HG02763 (cell line): ENCODE measurements around the gene NHLRC1.

ENCODE experiments used
- ATAC-seq: cut with Tn5 transposase; IDR thresholded peaks from one replicate; pipeline ENCODE4 v1.9.1; 2021; ENCODE audit warnings: mild to moderate bottlenecking, moderate library complexity; ENCODE audit not compliant: unreplicated experiment

NHLRC1 gene

DNA sequence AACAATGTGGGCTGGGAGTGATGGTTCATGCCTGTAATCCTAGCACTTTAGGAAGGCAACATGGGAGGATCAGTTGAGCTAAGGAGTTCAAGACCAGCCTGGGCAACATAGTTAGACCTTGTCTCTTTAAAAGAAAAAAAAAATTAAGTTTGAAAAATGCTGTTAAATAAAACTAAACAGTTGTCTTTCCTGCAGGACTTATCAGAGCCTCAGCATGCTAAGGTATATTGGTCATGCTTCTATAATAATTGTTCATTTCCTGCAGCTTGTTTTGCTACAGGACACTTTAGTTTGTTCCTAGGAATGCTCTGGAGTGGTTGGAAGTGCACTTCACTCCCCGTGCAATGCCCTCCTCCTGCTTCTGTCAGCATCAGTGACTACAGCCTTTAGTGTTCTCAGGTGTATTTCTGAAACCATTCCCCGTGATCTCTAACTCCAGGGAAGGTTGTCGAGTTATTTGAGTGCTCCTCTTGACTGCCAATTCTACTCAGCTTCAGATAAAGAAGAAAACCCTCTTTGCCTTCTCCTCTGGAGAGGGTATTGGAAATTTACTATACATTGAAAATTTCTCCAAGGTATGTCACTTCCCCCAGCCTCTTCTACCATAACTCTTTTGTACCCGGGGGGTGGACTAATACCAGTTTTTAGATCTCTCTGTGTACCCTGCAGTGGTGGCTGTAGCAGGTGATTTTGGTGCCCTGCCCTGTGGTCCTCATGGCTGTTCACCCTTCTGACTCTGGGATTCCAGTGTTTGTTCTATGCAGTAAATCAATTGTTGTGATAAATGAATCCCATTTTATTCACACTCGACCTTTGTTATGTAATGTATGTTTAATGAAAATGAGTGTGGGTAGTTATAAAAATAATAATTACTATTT lies 33.8 kb downstream of the NHLRC1 start:
- no peak for ATAC-seq

DNA sequence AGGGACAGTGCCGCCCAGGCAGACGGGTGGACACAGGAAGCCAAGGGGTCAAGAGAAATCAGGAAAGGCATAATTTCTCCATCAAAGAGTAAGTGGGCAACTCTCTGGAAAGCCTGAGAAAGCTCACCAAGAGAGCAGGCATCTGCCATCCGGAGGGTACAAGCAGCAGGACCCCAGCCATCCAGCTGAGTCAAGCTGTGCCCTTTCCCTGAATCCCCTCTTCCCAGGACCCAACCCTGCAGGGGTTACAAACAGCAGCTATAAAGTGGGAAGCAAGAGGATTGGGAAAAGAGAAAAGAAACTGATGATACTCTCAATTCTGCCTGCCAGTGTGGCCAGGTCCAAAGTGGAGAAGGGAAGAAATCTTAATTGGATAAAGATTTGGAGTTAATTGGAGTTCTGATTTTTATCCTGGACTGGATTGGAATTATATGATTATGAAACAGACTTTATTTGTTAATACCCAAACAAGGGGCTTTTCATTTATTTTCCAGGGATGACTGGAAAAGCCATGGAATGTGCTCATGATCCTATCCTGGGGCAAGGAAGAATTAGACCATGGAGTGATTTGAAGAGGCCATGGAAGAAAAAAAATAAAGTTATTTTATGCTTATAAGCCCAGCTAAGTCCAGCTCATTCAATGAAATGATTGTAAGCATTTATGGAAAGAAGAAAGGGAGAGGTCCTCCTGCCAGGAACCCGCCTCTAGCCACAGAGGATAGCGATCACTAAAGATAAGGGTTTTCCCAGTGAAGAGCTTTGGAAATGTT lies 34.9 kb downstream of the NHLRC1 start:
- no peak for ATAC-seq

DNA sequence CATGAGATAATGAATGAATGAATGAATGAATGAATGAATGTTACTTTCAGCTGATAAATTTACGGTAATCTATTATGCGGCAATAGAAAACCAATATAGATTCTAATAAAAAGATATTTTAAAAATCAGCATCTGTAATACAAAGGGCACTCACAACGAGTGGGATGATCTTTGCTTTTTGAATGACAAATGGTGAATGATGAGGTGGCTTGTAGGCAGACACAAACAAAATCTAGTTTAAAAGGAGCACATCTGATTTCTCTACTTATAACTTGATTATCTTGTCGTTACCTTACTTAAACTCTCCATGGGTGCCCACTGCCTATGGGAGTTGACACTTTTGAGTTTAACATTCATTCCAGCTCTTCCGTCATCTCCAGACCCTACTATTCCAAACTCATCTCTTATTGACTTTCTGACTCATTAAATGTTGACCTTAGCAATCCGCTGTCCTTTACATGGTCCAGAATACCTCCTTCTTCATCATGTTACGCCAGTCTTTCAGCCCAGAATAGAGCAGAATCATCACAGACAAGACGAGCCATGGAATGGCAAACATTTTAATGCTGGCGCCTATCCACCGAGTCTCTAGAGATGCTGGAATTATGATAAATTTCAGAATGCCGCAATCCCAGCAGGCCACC lies 41.3 kb downstream of the NHLRC1 start:
- ATAC-seq, result no peak

DNA sequence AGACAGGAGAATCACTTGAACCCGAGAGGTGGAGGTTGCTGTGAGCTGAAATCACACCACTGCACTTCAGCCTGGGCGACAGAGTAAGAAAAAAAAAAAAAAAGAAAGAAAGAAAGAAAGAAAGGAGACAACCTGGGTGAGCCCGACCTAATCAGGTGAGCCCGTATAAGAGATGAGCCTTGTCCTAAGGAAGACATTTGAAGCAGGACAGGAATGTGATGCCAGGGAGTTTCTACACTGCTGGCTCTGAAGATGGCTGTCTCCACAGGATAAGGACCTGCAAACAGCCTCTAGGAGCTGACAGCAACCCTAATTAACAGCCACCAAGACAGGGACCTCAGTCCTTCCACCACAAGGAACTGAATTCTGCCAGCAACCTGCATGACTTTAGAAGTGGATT lies 41.9 kb downstream of the NHLRC1 start:
- no peak for ATAC-seq

DNA sequence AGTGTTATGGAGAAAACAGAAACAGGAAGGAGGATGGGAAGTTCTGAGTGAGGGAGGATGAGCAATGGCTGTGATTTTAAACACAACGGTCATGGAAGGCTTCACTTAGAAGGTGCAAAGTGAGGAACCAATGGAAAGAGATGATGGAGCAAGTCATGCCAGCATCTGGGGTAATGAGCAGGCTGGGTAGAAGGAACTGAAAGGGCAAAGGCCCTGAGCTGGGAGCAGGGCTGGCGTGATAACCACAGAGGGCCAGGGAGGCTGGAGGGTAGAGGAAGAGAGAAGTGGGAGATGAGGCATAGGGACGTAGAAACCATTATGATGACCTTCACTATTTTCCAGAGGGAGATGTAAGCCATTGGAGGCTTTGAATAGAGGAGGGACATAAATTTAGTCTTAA lies 43.6 kb downstream of the NHLRC1 start:
- ATAC-seq, result no peak

DNA sequence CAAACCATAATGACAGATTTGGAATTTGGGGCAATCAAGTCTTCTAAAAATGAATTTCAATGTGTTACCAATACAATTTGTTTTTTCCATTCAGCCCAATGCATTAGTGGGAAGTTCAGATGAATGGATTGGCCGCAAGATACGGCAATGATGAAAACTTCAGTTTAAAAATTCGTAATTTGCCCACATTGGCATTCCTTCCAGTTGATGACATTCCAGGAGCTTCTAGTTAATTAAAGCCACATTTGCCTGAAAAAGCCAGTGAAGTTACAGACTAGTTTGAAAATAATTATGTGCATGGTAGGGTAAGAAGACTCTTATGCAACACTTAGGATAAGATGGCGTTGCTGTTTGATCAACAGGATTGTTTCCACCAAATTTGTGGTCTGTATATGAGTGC lies 46.2 kb downstream of the NHLRC1 start:
- ATAC-seq, result no peak

DNA sequence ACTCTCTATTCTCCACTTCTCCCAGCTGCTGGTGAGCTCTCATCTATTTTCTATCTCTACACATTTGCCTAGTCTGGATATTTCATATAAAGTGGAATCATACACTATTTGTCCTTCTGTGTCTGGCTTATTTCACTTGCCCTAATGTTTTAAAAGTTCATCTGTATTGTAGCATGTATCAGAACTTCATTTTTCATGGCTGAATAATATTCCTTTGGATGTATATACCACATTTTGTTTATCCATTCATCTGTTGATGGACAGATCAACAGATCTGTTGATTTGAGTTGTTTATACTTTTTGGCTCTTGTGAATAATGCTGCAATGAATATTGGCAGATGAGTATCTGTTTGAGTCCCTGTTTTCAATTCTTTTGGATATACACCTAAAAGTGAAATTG lies 49.6 kb downstream of the NHLRC1 start:
- no peak for ATAC-seq

DNA sequence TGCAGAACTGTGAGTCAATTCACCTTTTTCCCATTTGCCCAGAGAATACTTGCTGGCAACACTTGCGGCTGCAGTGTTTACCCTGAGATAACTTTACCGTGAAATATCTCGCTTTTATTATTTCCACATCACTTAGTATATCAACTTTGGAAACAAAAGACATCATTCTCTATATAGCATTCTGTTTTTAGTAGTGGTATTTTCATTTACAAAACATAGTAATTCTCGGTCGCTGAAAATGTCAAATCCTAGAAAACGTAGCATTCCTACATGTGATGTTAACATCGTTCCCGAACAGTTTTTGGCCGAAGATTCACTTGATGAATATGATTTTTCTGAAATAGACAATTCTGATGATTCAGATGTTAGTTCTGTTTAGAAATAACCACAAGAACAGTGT lies 52.0 kb downstream of the NHLRC1 start:
- no peak for ATAC-seq
